ENCODE data around the gene NOS1. TPM values are rescaled to one million over a fixed set of nuclear protein-coding genes. Genes with fewer than 3 reads are reported as not detected.

NOS1 gene
- total and polyA plus RNA-seq, 2 experiments from 2014 or later, result 0.63 to 3.0 TPM

- Mint-ChIP-seq H3K4me3 (no peak overlapping the region), H3K9me3 (no peaks in the 10 kb centered on the region; the same call in 2 of the 3 replicates), H3K36me3 (ENCODE audit: low read depth) (peaks cover 87% of the 10 kb centered on the region), H3K4me1 (no peaks in the 10 kb centered on the region; the same call in 1 of the 3 replicates), H3K27me3 (ENCODE audit: insufficient read depth, low read depth, poor library complexity) (peaks cover 12% of the 10 kb centered on the region), H3K27ac (no peak overlapping the region)
- 0 out of 2 replicates have a peak, but pooled peaks cover 7% of the 10 kb centered on the region for H3F3A ChIP-seq (replicated peaks; ENCODE audit: low read depth)
- no peak overlapping the region for H3K4me3 ChIP-seq
- no peak overlapping the region for H3K4me2 ChIP-seq
- no peaks in the 10 kb centered on the region for H3K4me1 ChIP-seq (ENCODE audit: insufficient read depth)
- no peaks in the 10 kb centered on the region for H3K9me2 ChIP-seq (ENCODE audit: insufficient read depth)
- TF ChIP-seq ETS1 (IDR thresholded peaks at IDR 0.05) (no peak), STAT1 (IDR thresholded peaks at IDR 0.05; ENCODE audit: unreplicated experiment) (no peak), CREB1 (CRISPR knock-in tag; IDR thresholded peaks at IDR 0.05; ENCODE audit: low read depth) (no peak), EZH2phosphoT487 (IDR thresholded peaks at IDR 0.05; ENCODE audit: unreplicated experiment) (no peak), ZNF462 (CRISPR knock-in tag; IDR thresholded peaks at IDR 0.05) (no peak), ZNF331 (CRISPR knock-in tag; IDR thresholded peaks at IDR 0.05; ENCODE audit: low read depth) (no peak), NANOG (IDR thresholded peaks at IDR 0.05; ENCODE audit: borderline replicate concordance) (no peak), ZNF114 (CRISPR knock-in tag; IDR thresholded peaks at IDR 0.05) (no peak), REST (IDR thresholded peaks at IDR 0.05; ENCODE audit: unreplicated experiment) (no peak), CTCF (conservative IDR thresholded peaks at IDR 0.05; ENCODE audit: low read depth in 2 of 2) (no peak), EZH2 (IDR thresholded peaks at IDR 0.05; ENCODE audit: low read depth, unreplicated experiment) (no peak), JUNB (IDR thresholded peaks at IDR 0.05; ENCODE audit: unreplicated experiment) (no peak), POLR2AphosphoS5 (IDR thresholded peaks at IDR 0.05; ENCODE audit: low read depth) (no peak)
- H4K20me1 ChIP-seq (replicated peaks; ENCODE audit: insufficient read depth), result peaks cover 8% of the 10 kb centered on the region; the same call in 1 of the 2 replicates
- ATAC-seq, result no peak
- peaks cover 23% of the 10 kb centered on the region for H3K36me3 ChIP-seq (ENCODE audit: insufficient read depth)
- no peaks in the 10 kb centered on the region for H3K27me3 ChIP-seq (ENCODE audit: insufficient read depth)
- H3K27ac ChIP-seq (ENCODE audit: low read depth), result no peak overlapping the region
- no peaks in the 10 kb centered on the region; the same call in 1 of the 2 replicates for H3K79me2 ChIP-seq (replicated peaks; ENCODE audit: insufficient read depth)
- no peak overlapping the region for H2AFZ ChIP-seq
- no peak for DNase-seq (ENCODE audit: low spot score)
Measured at GRCh38 chr12:117158911-117159553, 202.4 kb downstream of the NOS1 start.
